Measurements from ENCODE around the gene SYNPO2. TPM values are rescaled to one million over a fixed set of nuclear protein-coding genes. Genes with fewer than 3 reads are reported as not detected.

SYNPO2 gene, protein sequence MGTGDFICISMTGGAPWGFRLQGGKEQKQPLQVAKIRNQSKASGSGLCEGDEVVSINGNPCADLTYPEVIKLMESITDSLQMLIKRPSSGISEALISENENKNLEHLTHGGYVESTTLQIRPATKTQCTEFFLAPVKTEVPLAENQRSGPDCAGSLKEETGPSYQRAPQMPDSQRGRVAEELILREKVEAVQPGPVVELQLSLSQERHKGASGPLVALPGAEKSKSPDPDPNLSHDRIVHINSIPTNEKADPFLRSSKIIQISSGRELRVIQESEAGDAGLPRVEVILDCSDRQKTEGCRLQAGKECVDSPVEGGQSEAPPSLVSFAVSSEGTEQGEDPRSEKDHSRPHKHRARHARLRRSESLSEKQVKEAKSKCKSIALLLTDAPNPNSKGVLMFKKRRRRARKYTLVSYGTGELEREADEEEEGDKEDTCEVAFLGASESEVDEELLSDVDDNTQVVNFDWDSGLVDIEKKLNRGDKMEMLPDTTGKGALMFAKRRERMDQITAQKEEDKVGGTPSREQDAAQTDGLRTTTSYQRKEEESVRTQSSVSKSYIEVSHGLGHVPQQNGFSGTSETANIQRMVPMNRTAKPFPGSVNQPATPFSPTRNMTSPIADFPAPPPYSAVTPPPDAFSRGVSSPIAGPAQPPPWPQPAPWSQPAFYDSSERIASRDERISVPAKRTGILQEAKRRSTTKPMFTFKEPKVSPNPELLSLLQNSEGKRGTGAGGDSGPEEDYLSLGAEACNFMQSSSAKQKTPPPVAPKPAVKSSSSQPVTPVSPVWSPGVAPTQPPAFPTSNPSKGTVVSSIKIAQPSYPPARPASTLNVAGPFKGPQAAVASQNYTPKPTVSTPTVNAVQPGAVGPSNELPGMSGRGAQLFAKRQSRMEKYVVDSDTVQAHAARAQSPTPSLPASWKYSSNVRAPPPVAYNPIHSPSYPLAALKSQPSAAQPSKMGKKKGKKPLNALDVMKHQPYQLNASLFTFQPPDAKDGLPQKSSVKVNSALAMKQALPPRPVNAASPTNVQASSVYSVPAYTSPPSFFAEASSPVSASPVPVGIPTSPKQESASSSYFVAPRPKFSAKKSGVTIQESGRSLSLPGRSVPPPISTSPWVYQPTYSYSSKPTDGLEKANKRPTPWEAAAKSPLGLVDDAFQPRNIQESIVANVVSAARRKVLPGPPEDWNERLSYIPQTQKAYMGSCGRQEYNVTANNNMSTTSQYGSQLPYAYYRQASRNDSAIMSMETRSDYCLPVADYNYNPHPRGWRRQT
- 0.94 and 1.3 TPM in 2 replicates for total RNA-seq

GRCh38 chr4:118888666-118889311 lies at the start of gene SYNPO2:
Gene SYNPO2, plus strand, starts transcription at chr4:118888854. Its CDS starts 183 bp downstream, at chr4:118889037.

Other genes with a start within 250 kb of the SYNPO2 start
- 17.8 and 18.8 TPM in 2 replicates for gene METTL14, start 203.5 kb upstream of the SYNPO2 start, total RNA-seq
- 44.8 and 46.3 TPM in 2 replicates for gene SEC24D, start 52.7 kb upstream of the SYNPO2 start, total RNA-seq
- gene MYOZ2, start 247.0 kb downstream of the SYNPO2 start, total RNA-seq = under 0.01 TPM in 1 of 2 replicates, not detected in the other